LoVo (cell line): Measurements from ENCODE around the gene AUH.
A peak's percentile ranks its signal among the peaks of the same experiment; 100 is the strongest.

Experiments used
- DNase-seq: peaks from one replicate; pipeline ENCODE4 v3.0.0-alpha.2; 2016; ENCODE audit warnings: low spot score

Gene AUH

GRCh38 chr9:91164724-91165520 is 196.8 kb downstream of the AUH start:
- peak; percentile 87 for DNase-seq
